D721Med (cell line): Measurements from ENCODE around the gene PLEKHA3.

Experiments
- DNase-seq: peaks from one replicate; pipeline ENCODE4 v3.0.0; 2011; ENCODE audit warnings: low spot score; ENCODE audit not compliant: insufficient read length
- FAIRE-seq: peaks from 2 replicates; lab custom pipeline; 2011; peaks lifted over from hg19 to GRCh38; lab: Jason Lieb, UNC
- CTCF ChIP-seq: IDR thresholded peaks from 2 replicates; pipeline ENCODE4 v1.5.1; 2012; ENCODE audit warnings: mild to moderate bottlenecking, control low read depth; ENCODE audit not compliant: insufficient read depth; ENCODE audit errors: missing control alignments

Gene PLEKHA3

GRCh38 chr2:178479275-178479616 lies 1.0 kb upstream of the PLEKHA3 start:
- no peak for DNase-seq
- no peak for TF ChIP-seq CTCF
- FAIRE-seq, result no peak

GRCh38 chr2:178479758-178480226 lies 465 bp upstream of the PLEKHA3 start:
- TF ChIP-seq CTCF, result no peak
- DNase-seq (no peak), FAIRE-seq (no peak)

GRCh38 chr2:178482437-178482836 lies 2.2 kb downstream of the PLEKHA3 start:
- DNase-seq (no peak), FAIRE-seq (no peak)
- no peak for TF ChIP-seq CTCF

GRCh38 chr2:178484245-178485041 lies 4.2 kb downstream of the PLEKHA3 start:
- no peak for TF ChIP-seq CTCF
- no peak for DNase-seq
- no peak for FAIRE-seq

- DNase-seq (no peak), FAIRE-seq (no peak)
- TF ChIP-seq CTCF, result no peak
Observed at GRCh38 chr2:178485356-178485755, 5.1 kb downstream of the PLEKHA3 start.

GRCh38 chr2:178491612-178492011 lies 11.4 kb downstream of the PLEKHA3 start:
- FAIRE-seq, result no peak
- no peak for TF ChIP-seq CTCF
- DNase-seq, result no peak

- no peak for DNase-seq
- no peak for TF ChIP-seq CTCF
- FAIRE-seq, result no peak
Observed at GRCh38 chr2:178496049-178496448, 15.8 kb downstream of the PLEKHA3 start.
